ENCODE results near the gene ZFHX3.

Gene ZFHX3

GRCh38 chr16:72972878-72973571 is 74.9 kb downstream of the ZFHX3 start:
- DNase-seq = no peak

GRCh38 chr16:72971370-72971769 is 76.6 kb downstream of the ZFHX3 start:
- DNase-seq = no peak

- DNase-seq = no peak
These were observed 77.3 kb downstream of the ZFHX3 start for GRCh38 chr16:72970656-72971055.

- no peak for DNase-seq
These were observed 78.1 kb downstream of the ZFHX3 start for GRCh38 chr16:72969812-72970211.

- DNase-seq = peak; percentile 19
These were observed 78.8 kb downstream of the ZFHX3 start for GRCh38 chr16:72969146-72969545.

- DNase-seq = no peak
These were observed 80.0 kb downstream of the ZFHX3 start for GRCh38 chr16:72967941-72968340.

- DNase-seq = no peak
These were observed 84.2 kb downstream of the ZFHX3 start for GRCh38 chr16:72963533-72964315.

GRCh38 chr16:72962347-72962746 is 85.6 kb downstream of the ZFHX3 start:
- DNase-seq = no peak

- no peak for DNase-seq
These were observed 86.1 kb downstream of the ZFHX3 start for GRCh38 chr16:72961863-72962262.

- peak; percentile 19 for DNase-seq
These were observed 86.7 kb downstream of the ZFHX3 start for GRCh38 chr16:72961115-72961832.

GRCh38 chr16:72960101-72960500 is 87.8 kb downstream of the ZFHX3 start:
- DNase-seq = no peak

GRCh38 chr16:72959301-72959996 is 88.5 kb downstream of the ZFHX3 start:
- DNase-seq = no peak

GRCh38 chr16:72958522-72959076 is 89.3 kb downstream of the ZFHX3 start:
- DNase-seq = no peak

- no peak for DNase-seq
These were observed 90.3 kb downstream of the ZFHX3 start for GRCh38 chr16:72957303-72958277.

- DNase-seq = no peak
These were observed 91.5 kb downstream of the ZFHX3 start for GRCh38 chr16:72956124-72957064.

- DNase-seq = no peak
These were observed 95.1 kb downstream of the ZFHX3 start for GRCh38 chr16:72952811-72953271.

- no peak for DNase-seq
These were observed 95.5 kb downstream of the ZFHX3 start for GRCh38 chr16:72952404-72952803.

GRCh38 chr16:72951916-72952315 is 96.0 kb downstream of the ZFHX3 start:
- DNase-seq = no peak

GRCh38 chr16:72950669-72951068 is 97.3 kb downstream of the ZFHX3 start:
- DNase-seq = no peak

- DNase-seq = no peak
These were observed 99.6 kb downstream of the ZFHX3 start for GRCh38 chr16:72948238-72948829.
